ENCODE data around the gene ZSWIM5. TPM values are rescaled to one million over a fixed set of nuclear protein-coding genes. Genes with fewer than 3 reads are reported as not detected.
"Not testable (repeated sequence)": the region's sequence is repeated elsewhere in the genome, so short reads cannot be mapped to it uniquely, and the experiment has no call there.

The ZSWIM5 gene
- total RNA-seq, 1 experiment from 2014 or later: 0.40 TPM

GRCh38 chr1:45005761-45006160 lies 200.6 kb downstream of the ZSWIM5 start:
- TF ChIP-seq CTCF (IDR thresholded peaks at IDR 0.05; ENCODE audit: unreplicated experiment): no peak
- Mint-ChIP-seq H3K27me3 (ENCODE audit: unreplicated experiment) (no peaks in the 10 kb centered on the region), H3K4me1 (ENCODE audit: low read depth, unreplicated experiment) (peaks cover 9% of the 10 kb centered on the region), H3K27ac (ENCODE audit: unreplicated experiment) (no peak overlapping the region), H3K36me3 (ENCODE audit: insufficient read depth, unreplicated experiment) (peaks cover 14% of the 10 kb centered on the region), H3K9me3 (ENCODE audit: low read depth, unreplicated experiment) (no peaks in the 10 kb centered on the region), H3K4me3 (ENCODE audit: low read depth, unreplicated experiment) (no peak overlapping the region)
- intact Hi-C loops (cut with micrococcal nuclease; ENCODE audit: unreplicated experiment): no loop called here
- no peak for DNase-seq
- CTCF ChIA-PET: no interaction called here
- BruUV-seq (replicated peaks): no TSS peak

GRCh38 chr1:45004281-45004920 lies 202.0 kb downstream of the ZSWIM5 start:
- no peak overlapping the region for H3K4me3 Mint-ChIP-seq (ENCODE audit: low read depth, unreplicated experiment)
- no peaks in the 10 kb centered on the region for H3K9me3 Mint-ChIP-seq (ENCODE audit: low read depth, unreplicated experiment)
- DNase-seq: no peak
- no peak for TF ChIP-seq CTCF (IDR thresholded peaks at IDR 0.05; ENCODE audit: unreplicated experiment)
- no TSS peak for BruUV-seq (replicated peaks)
- CTCF ChIA-PET: no interaction called here
- H3K36me3 Mint-ChIP-seq (ENCODE audit: insufficient read depth, unreplicated experiment): peaks cover 6% of the 10 kb centered on the region
- no peaks in the 10 kb centered on the region for H3K27me3 Mint-ChIP-seq (ENCODE audit: unreplicated experiment)
- intact Hi-C loops (cut with micrococcal nuclease; ENCODE audit: unreplicated experiment): no loop called here
- H3K27ac Mint-ChIP-seq (ENCODE audit: unreplicated experiment): no peak overlapping the region
- no peaks in the 10 kb centered on the region for H3K4me1 Mint-ChIP-seq (ENCODE audit: low read depth, unreplicated experiment)

GRCh38 chr1:45003741-45004140 lies 202.7 kb downstream of the ZSWIM5 start:
- H3K36me3 Mint-ChIP-seq (ENCODE audit: insufficient read depth, unreplicated experiment): peaks cover 6% of the 10 kb centered on the region
- no peak for DNase-seq
- H3K4me1 Mint-ChIP-seq (ENCODE audit: low read depth, unreplicated experiment): no peaks in the 10 kb centered on the region
- H3K27ac Mint-ChIP-seq (ENCODE audit: unreplicated experiment): no peak overlapping the region
- H3K27me3 Mint-ChIP-seq (ENCODE audit: unreplicated experiment): no peaks in the 10 kb centered on the region
- H3K9me3 Mint-ChIP-seq (ENCODE audit: low read depth, unreplicated experiment): no peaks in the 10 kb centered on the region
- CTCF ChIA-PET: no interaction called here
- no peak for TF ChIP-seq CTCF (IDR thresholded peaks at IDR 0.05; ENCODE audit: unreplicated experiment)
- no peak overlapping the region for H3K4me3 Mint-ChIP-seq (ENCODE audit: low read depth, unreplicated experiment)
- intact Hi-C loops (cut with micrococcal nuclease; ENCODE audit: unreplicated experiment): no loop called here
- no TSS peak for BruUV-seq (replicated peaks)

GRCh38 chr1:45002650-45003645 lies 203.5 kb downstream of the ZSWIM5 start:
- Mint-ChIP-seq H3K4me3 (ENCODE audit: low read depth, unreplicated experiment) (no peak overlapping the region), H3K9me3 (ENCODE audit: low read depth, unreplicated experiment) (no peaks in the 10 kb centered on the region), H3K36me3 (ENCODE audit: insufficient read depth, unreplicated experiment) (peaks cover 6% of the 10 kb centered on the region), H3K27ac (ENCODE audit: unreplicated experiment) (no peak overlapping the region), H3K27me3 (ENCODE audit: unreplicated experiment) (no peaks in the 10 kb centered on the region), H3K4me1 (ENCODE audit: low read depth, unreplicated experiment) (no peaks in the 10 kb centered on the region)
- intact Hi-C loops (cut with micrococcal nuclease; ENCODE audit: unreplicated experiment): no loop called here
- TF ChIP-seq CTCF (IDR thresholded peaks at IDR 0.05; ENCODE audit: unreplicated experiment): no peak
- CTCF ChIA-PET: no interaction called here
- BruUV-seq (replicated peaks): no TSS peak
- no peak for DNase-seq

- H3K4me1 Mint-ChIP-seq (ENCODE audit: low read depth, unreplicated experiment); H3K36me3 Mint-ChIP-seq (ENCODE audit: insufficient read depth, unreplicated experiment); BruUV-seq (replicated peaks); CTCF ChIA-PET; H3K27me3 Mint-ChIP-seq (ENCODE audit: unreplicated experiment); DNase-seq; H3K4me3 Mint-ChIP-seq (ENCODE audit: low read depth, unreplicated experiment); intact Hi-C loops (cut with micrococcal nuclease; ENCODE audit: unreplicated experiment); H3K9me3 Mint-ChIP-seq (ENCODE audit: low read depth, unreplicated experiment); H3K27ac Mint-ChIP-seq (ENCODE audit: unreplicated experiment): not testable (repeated sequence)
Measured at GRCh38 chr1:45001576-45001975, 204.8 kb downstream of the ZSWIM5 start.

All from Calu3 (cell line).